Esophagus squamous epithelium (tissue), 5 donors: ENCODE data around the gene TMEM178B. TPM values are rescaled to one million over a fixed set of nuclear protein-coding genes. Genes with fewer than 3 reads are reported as not detected.
"Not testable (repeated sequence)": the region's sequence is repeated elsewhere in the genome, so short reads cannot be mapped to it uniquely, and the experiment has no call there.

Experiments
- DNase-seq: peaks from one replicate; lab custom pipeline; 2025; lab: John Stamatoyannopoulos, UW
- H3K27ac ChIP-seq, 4 donors: fragments of 200-600 bp; sonication (generic); one replicate each; pipeline ENCODE4 v1.5.1; 2016 to 2019; ENCODE audit warnings: mild to moderate bottlenecking in 1 of 4
- H3K27me3 ChIP-seq, 4 donors: fragments of 200-600 bp; sonication (generic); 1 replicate in 3 of 4; 2 replicates in 1 of 4; pipeline versions ENCODE4 v1.5.1 to v1.6.0; 2017 to 2021; ENCODE audit warnings: antibody characterized with exemption in 1 of 4
- H3K36me3 ChIP-seq, 3 donors: fragments of 200-600 bp; sonication (generic); one replicate each; pipeline ENCODE4 v1.5.1; 2016 to 2019
- H3K4me1 ChIP-seq, 3 donors: fragments of 200-600 bp; sonication (generic); one replicate each; pipeline ENCODE4 v1.5.1; 2017 to 2019
- H3K4me3 ChIP-seq, 4 donors: fragments of 200-600 bp; sonication (generic); 1 replicate in 3 of 4; 2 replicates in 1 of 4; pipeline ENCODE4 v1.5.1; 2016 to 2019; ENCODE audit warnings: mild to moderate bottlenecking in 2 of 4, moderate library complexity in 1 of 4
- H3K9me3 ChIP-seq, 3 donors: fragments of 200-600 bp; sonication (generic); one replicate each; pipeline ENCODE4 v1.5.1; 2016 to 2019
- CTCF ChIP-seq, 6 experiments: fragments of 450-650 bp in 4 of 6; fragments of 200-600 bp in 2 of 6; sonication (generic) in 2 of 6; IDR thresholded peaks; one replicate each; pipeline ENCODE4 v1.5.1; 2016 to 2019; ENCODE audit warnings: antibody characterized with exemption in 6 of 6, mild to moderate bottlenecking in 4 of 6, moderate library complexity in 4 of 6
- POLR2A ChIP-seq, 4 donors: fragments of 450-650 bp; IDR thresholded peaks; one replicate each; pipeline ENCODE4 v1.6.1; 2017; ENCODE audit warnings: antibody characterized with exemption in 4 of 4, mild to moderate bottlenecking in 4 of 4, moderate library complexity in 3 of 4
- WGBS, 2 donors: methylation state at CpG; one replicate each; pipeline ENCODE4 v1.1.5; 2018; 5-methylcytosine and 5-hydroxymethylcytosine counted together
- intact Hi-C: fragments of 100-400 bp; cut with DNase I; formaldehyde crosslinking; loops from one replicate; pipeline ENCODE4 v1.15.0; 2022
- total RNA-seq, 4 donors: library from RNA; depleted of rRNA; stranded (reverse); fragments of >200 nt; gene quantifications; one replicate each; pipeline ENCODE4 v1.1.0, GENCODE V29; 2016
- donor health status: DM: yes; HTN: yes; CAD: no.

TMEM178B gene
- total RNA-seq, 4 donors from 2014 or later = 0.95 to 1.7 (median 1.2) TPM

GRCh38 chr7:141397236-141398163, 323.6 kb downstream of the TMEM178B start:
- Histone ChIP-seq H3K4me3 (no peak overlapping the region), H3K27ac (no peak overlapping the region), H3K4me1 (no peaks in the 10 kb centered on the region), H3K9me3 (no peaks in the 10 kb centered on the region), H3K36me3 (no peaks in the 10 kb centered on the region), H3K27me3 (no peaks in the 10 kb centered on the region)
- 93 to 95% methylated on average over 5 to 6 of the region's 7 CpGs for WGBS, 2 donors
- DNase-seq = no peak
- no peak for TF ChIP-seq CTCF (IDR thresholded peaks at IDR 0.05)
- no peak for TF ChIP-seq POLR2A (IDR thresholded peaks at IDR 0.05)
- intact Hi-C loops = no loop called here

- no peak for DNase-seq
- no peaks in the 10 kb centered on the region for H3K36me3 ChIP-seq
- H3K9me3 ChIP-seq = no peaks in the 10 kb centered on the region
- intact Hi-C loops = no loop called here
- H3K4me1 ChIP-seq = no peaks in the 10 kb centered on the region
- TF ChIP-seq POLR2A (IDR thresholded peaks at IDR 0.05) = no peak
- TF ChIP-seq CTCF (IDR thresholded peaks at IDR 0.05) = no peak
- WGBS, 2 donors = 57 to 83% methylated on average over 2 of the region's 2 CpGs
- no peak overlapping the region for H3K4me3 ChIP-seq
- H3K27ac ChIP-seq = no peak overlapping the region
- H3K27me3 ChIP-seq = no peaks in the 10 kb centered on the region
Observed at GRCh38 chr7:141400356-141400755, 326.5 kb downstream of the TMEM178B start.

- 81 to 90% methylated on average over 8 to 9 of the region's 9 CpGs for WGBS, 2 donors
- Histone ChIP-seq H3K36me3 (no peaks in the 10 kb centered on the region), H3K4me1 (no peaks in the 10 kb centered on the region), H3K9me3 (no peaks in the 10 kb centered on the region), H3K4me3 (no peak overlapping the region), H3K27ac (no peak overlapping the region), H3K27me3 (no peaks in the 10 kb centered on the region)
- no peak for TF ChIP-seq POLR2A (IDR thresholded peaks at IDR 0.05)
- TF ChIP-seq CTCF (IDR thresholded peaks at IDR 0.05) = no peak
- intact Hi-C loops = no loop called here
- DNase-seq = no peak
Observed at GRCh38 chr7:141402277-141402996, 328.6 kb downstream of the TMEM178B start.

- H3K27ac ChIP-seq, H3K4me1 ChIP-seq, H3K27me3 ChIP-seq, H3K36me3 ChIP-seq, intact Hi-C loops, DNase-seq, H3K9me3 ChIP-seq, H3K4me3 ChIP-seq: not testable (repeated sequence)
- 73 to 93% methylated on average over 2 to 11 of the region's 11 CpGs for WGBS, 2 donors
Observed at GRCh38 chr7:141403846-141404245, 330.0 kb downstream of the TMEM178B start.

GRCh38 chr7:141406347-141406746, 332.5 kb downstream of the TMEM178B start:
- Histone ChIP-seq H3K27me3 (no peaks in the 10 kb centered on the region), H3K9me3 (no peaks in the 10 kb centered on the region), H3K27ac (no peak overlapping the region), H3K36me3 (no peaks in the 10 kb centered on the region), H3K4me3 (no peak overlapping the region), H3K4me1 (no peaks in the 10 kb centered on the region)
- TF ChIP-seq POLR2A (IDR thresholded peaks at IDR 0.05) = no peak
- no peak for TF ChIP-seq CTCF (IDR thresholded peaks at IDR 0.05)
- intact Hi-C loops = no loop called here
- DNase-seq = no peak
